Activated CD4-positive, alpha-beta T cell treated with anti-CD3 and anti-CD28 coated beads, Interleukin-2, amount 10 ng/mL, durations not matched to agents 24 days and 14 days (primary cell): Measurements from ENCODE around the gene HRH3. TPM values are rescaled to one million over a fixed set of nuclear protein-coding genes. Genes with fewer than 3 reads are reported as not detected.

Experiments used
- DNase-seq: peaks from one replicate; pipeline ENCODE4 v3.0.0; 2022
- H3K27ac Mint-ChIP-seq: one replicate; pipeline ENCODE4 v1.8.0; 2022; ENCODE audit warnings: mild to moderate bottlenecking, mixed read lengths
- H3K27me3 Mint-ChIP-seq: one replicate; pipeline ENCODE4 v1.8.0; 2022; ENCODE audit warnings: mixed read lengths
- H3K36me3 Mint-ChIP-seq: one replicate; pipeline ENCODE4 v1.8.0; 2022; ENCODE audit warnings: low read depth, mild to moderate bottlenecking, mixed read lengths
- H3K4me1 Mint-ChIP-seq: one replicate; pipeline ENCODE4 v1.8.0; 2021; ENCODE audit warnings: mixed read lengths
- H3K4me3 Mint-ChIP-seq: one replicate; pipeline ENCODE4 v1.8.0; 2022; ENCODE audit warnings: mild to moderate bottlenecking, moderate library complexity, mixed read lengths
- H3K9me3 Mint-ChIP-seq: one replicate; pipeline ENCODE4 v1.8.0; 2021; ENCODE audit warnings: mixed read lengths
- intact Hi-C: fragments of 100-400 bp; cut with micrococcal nuclease; formaldehyde crosslinking; loops from one replicate; pipeline ENCODE4 v1.15.1; 2023
- total RNA-seq: library from RNA; stranded (reverse); gene quantifications from 2 replicates; pipeline ENCODE4 v1.2.3, GENCODE V29; 2022

Gene HRH3
- total RNA-seq, 1 donor from 2014 or later, result not detected

GRCh38 chr20:62170536-62170935 lies 49.5 kb downstream of the HRH3 start:
- Mint-ChIP-seq H3K9me3 (no peaks in the 10 kb centered on the region), H3K36me3 (peaks cover 25% of the 10 kb centered on the region), H3K4me3 (no peak overlapping the region), H3K27me3 (no peaks in the 10 kb centered on the region), H3K27ac (no peak overlapping the region), H3K4me1 (no peaks in the 10 kb centered on the region)
- no peak for DNase-seq
- intact Hi-C loops, result no loop called here

GRCh38 chr20:62168890-62169435 lies 51.1 kb downstream of the HRH3 start:
- Mint-ChIP-seq H3K4me1 (no peaks in the 10 kb centered on the region), H3K27ac (no peak overlapping the region), H3K9me3 (no peaks in the 10 kb centered on the region), H3K4me3 (no peak overlapping the region), H3K36me3 (peaks cover 22% of the 10 kb centered on the region), H3K27me3 (no peaks in the 10 kb centered on the region)
- intact Hi-C loops, result no loop called here
- DNase-seq, result no peak

GRCh38 chr20:62168061-62168460 lies 52.0 kb downstream of the HRH3 start:
- Mint-ChIP-seq H3K27me3 (no peaks in the 10 kb centered on the region), H3K4me3 (no peak overlapping the region), H3K27ac (no peak overlapping the region), H3K9me3 (no peaks in the 10 kb centered on the region), H3K4me1 (no peaks in the 10 kb centered on the region), H3K36me3 (peaks cover 24% of the 10 kb centered on the region)
- intact Hi-C loops, result no loop called here
- no peak for DNase-seq

- H3K9me3 Mint-ChIP-seq, result no peaks in the 10 kb centered on the region
- H3K4me3 Mint-ChIP-seq, result no peak overlapping the region
- H3K27ac Mint-ChIP-seq, result no peak overlapping the region
- DNase-seq, result no peak
- peaks cover 24% of the 10 kb centered on the region for H3K36me3 Mint-ChIP-seq
- H3K27me3 Mint-ChIP-seq, result no peaks in the 10 kb centered on the region
- no peaks in the 10 kb centered on the region for H3K4me1 Mint-ChIP-seq
- intact Hi-C loops, result no loop called here
Observed at GRCh38 chr20:62167474-62167873, 52.6 kb downstream of the HRH3 start.

- Mint-ChIP-seq H3K27me3 (no peaks in the 10 kb centered on the region), H3K36me3 (peaks cover 29% of the 10 kb centered on the region), H3K4me3 (no peak overlapping the region), H3K4me1 (no peaks in the 10 kb centered on the region), H3K9me3 (no peaks in the 10 kb centered on the region), H3K27ac (no peak overlapping the region)
- DNase-seq, result no peak
- intact Hi-C loops, result no loop called here
Observed at GRCh38 chr20:62165762-62166399, 54.2 kb downstream of the HRH3 start.

Other genes starting within 250 kb of the HRH3 start
- 25.6 and 26.6 TPM in 2 replicates for gene TAF4, start 154.4 kb downstream of the HRH3 start, total RNA-seq
- 44.0 and 45.3 TPM in 2 replicates for gene LSM14B, start 97.8 kb downstream of the HRH3 start, total RNA-seq
- 434 and 449 TPM in 2 replicates for gene PSMA7, start 76.9 kb downstream of the HRH3 start, total RNA-seq
- gene SS18L1, start 76.5 kb downstream of the HRH3 start, total RNA-seq, result 26.7 and 29.0 TPM in 2 replicates
- gene MTG2, start 37.2 kb downstream of the HRH3 start, total RNA-seq, result 43.0 and 44.4 TPM in 2 replicates
- 29.0 and 29.2 TPM in 2 replicates for gene OSBPL2, start 18.2 kb upstream of the HRH3 start, total RNA-seq
- gene ADRM1, start 82.7 kb upstream of the HRH3 start, total RNA-seq, result 179 and 183 TPM in 2 replicates
- gene LAMA5, start 147.0 kb upstream of the HRH3 start, total RNA-seq, result 2.0 and 2.1 TPM in 2 replicates
- 2,091 and 2,109 TPM in 2 replicates for gene RPS21, start 166.8 kb upstream of the HRH3 start, total RNA-seq
- gene CABLES2, start 187.0 kb upstream of the HRH3 start, total RNA-seq, result 13.1 and 13.5 TPM in 2 replicates
- gene RBBP8NL, start 207.3 kb upstream of the HRH3 start, total RNA-seq, result not detected in 2 replicates